Activated CD4-positive, alpha-beta T cell treated with anti-CD3 and anti-CD28 coated beads for 1 hour (primary cell): ENCODE results near the gene NACC2.
"Not testable (repeated sequence)": the region's sequence is repeated elsewhere in the genome, so short reads cannot be mapped to it uniquely, and the experiment has no call there.

Source experiments
- DNase-seq: peaks from one replicate; pipeline ENCODE4 v3.0.0-alpha.2; 2020

Gene NACC2

GRCh38 chr9:136079211-136079915, 15.7 kb downstream of the NACC2 start:
- DNase-seq: no peak

- DNase-seq: no peak
Observed at GRCh38 chr9:136078498-136079011, 16.5 kb downstream of the NACC2 start.

- DNase-seq: no peak
Observed at GRCh38 chr9:136078024-136078423, 17.1 kb downstream of the NACC2 start.

DNA sequence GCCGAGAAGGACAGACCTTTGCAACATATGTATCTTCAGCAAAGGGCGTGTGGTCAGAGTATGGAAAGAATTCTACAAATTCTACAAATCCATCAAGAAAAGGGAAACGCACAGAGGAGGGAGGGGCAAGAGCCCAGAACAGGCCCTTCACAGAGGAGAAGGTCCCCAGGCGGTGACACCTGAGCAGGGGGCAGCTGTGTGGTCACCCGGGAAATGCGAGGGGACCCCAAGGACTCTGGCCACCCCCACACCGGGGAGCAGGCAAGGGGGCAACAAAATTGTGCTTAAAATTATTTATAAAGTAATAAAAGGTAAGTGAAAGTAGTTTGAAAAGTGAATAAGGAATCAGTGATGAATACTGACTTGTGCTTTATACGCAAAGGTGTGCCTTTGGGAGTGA, 17.6 kb downstream of the NACC2 start:
- DNase-seq: no peak

DNA sequence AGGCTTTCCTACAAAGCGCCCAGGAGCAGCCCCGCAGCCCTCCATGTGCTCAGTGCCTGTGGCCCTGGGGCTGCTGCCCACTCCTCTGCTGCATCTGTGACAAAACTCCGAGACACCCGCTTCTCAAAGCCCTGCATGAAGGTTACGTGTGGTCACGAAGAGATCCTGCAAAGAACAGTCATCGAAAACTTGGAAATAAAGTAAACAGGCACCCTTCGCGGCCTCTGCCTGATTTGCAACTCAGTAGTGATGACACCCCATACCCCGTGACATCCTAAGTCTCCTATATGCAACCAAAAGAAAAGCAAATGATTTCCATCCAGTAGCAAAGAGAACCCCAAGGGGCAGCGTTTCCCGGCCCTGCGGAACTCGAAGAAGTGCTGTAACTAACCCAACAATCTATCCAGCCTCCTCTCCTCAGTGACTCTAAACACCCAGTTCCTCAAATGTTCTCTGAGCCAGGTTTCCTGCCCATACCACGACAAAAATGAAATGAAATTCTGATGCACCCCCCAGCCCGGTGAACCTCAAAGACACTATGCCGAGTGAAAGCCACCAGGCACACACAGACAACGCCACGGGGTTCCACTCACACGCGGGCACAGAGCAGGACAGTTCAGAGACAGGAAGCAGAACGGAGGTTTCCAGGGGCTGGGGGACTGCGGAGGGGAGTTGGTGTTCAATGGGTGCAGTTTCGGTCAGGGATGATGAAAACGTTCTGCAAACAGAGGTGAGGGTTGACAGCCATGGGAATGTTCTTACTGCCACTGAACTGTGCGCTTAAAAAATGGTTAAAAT, 19.0 kb downstream of the NACC2 start:
- no peak for DNase-seq

DNA sequence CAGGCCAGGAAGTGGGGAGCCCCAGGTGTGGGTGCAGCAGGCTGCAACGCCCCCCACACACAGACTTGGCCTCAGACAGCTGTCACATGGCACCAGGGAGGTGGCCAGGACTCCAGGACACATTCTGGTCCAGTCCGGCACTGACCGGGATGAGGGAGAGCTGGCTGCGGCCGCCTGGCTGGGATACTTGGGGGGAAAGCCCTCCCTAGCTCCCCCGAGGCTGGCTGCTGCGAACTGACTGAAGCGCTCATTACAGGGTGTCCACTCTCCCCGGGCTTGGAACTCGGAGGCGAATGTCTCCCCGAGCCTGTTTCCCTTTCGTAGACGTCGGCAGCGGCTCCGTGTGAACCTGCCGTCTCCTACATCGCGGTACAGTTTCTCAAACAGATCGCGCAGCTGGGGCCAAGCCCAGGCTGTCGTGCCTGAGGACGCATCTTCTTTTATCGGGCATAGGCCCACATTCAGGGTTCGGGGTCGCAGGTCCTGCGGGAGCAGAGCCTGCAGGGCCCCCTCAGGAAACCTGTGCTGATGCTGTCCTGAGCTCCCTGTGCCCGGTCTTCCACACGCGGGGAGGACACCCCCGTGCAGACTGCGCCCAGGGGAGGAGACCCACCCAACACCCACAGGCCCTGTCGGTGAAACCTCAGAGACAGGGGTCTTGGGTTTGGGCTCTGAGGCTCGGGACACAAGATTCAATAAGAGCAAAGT, 19.8 kb downstream of the NACC2 start:
- no peak for DNase-seq

DNA sequence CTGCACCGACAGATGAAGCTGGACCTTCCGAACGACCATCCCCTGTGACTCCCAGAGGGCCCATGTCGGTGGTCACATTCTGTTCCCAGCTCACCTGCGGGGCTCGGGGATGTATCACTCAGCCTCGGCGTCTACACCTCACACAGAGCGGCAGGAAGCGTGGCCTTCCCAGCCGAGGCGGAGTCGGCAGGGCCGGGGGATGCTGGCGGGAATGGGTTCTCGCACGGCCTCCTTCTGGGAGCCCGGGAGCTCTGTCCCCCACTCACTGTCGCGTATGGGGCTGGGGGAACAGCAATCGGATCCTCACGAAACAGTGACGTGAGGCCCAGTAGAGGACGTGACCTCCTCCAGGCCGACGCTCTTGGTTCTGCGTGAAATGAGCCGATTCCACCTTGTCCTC, 20.4 kb downstream of the NACC2 start:
- no peak for DNase-seq

DNA sequence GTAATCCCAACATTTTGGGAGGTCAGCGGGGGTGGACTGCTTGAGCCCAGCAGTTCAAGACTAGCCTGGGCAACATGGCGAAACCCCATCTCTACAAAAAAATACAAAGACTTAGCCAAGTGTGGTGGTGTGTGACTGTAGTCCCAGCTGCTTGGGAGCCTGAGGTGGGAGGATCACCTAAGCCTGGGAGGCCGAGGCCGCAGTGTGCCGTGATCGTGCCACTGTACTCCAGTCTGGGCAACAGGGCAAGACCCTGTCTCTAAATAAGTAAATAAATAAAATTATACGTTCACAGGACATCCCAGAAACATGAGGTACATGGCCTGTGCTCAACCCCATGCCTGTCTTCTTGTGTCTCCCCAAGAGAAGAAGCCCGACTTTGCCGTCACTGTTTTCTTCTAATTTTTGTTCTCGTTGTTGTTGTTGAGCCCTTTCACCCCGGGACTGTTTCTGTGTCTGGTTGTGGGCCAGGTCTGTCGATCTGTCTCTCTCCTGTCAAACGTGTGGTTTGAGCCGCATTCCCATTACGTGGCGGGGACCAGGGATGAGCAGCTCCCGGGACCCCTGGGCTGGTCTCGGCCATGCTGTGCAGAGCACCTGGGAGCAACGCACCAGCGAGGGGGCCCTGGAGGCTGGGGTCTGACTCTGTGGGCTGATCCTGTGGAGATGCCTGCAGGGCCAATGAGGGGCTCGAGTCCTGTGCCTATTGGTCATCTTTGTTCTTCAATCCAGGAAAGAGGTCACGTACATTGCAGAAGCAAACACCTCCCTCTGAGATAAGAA, 32.2 kb downstream of the NACC2 start:
- no peak for DNase-seq

- DNase-seq: not testable (repeated sequence)
Observed at GRCh38 chr9:136061916-136062315, 33.2 kb downstream of the NACC2 start.

DNA sequence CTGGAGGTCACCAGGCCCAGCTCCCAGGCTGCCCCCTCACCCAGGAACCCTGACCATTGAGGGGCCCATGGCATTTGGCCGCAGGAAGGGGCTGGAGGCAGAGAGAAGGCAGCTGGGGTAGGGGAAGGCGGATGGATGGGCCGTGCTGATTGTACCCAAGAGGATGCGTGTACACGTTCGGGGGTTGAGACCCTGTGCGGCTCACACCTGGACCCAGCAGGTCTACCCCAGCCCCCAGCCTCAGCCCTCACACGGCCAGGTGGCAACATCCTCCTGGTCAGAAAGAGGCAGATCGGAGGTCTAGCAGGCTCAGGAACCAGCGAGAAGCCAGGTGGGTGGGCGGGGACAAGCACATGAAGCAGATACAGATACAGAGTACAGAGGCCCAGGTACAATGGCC, 33.7 kb downstream of the NACC2 start:
- no peak for DNase-seq

GRCh38 chr9:136060671-136061371, 34.3 kb downstream of the NACC2 start:
- peak; percentile 4 for DNase-seq

DNA sequence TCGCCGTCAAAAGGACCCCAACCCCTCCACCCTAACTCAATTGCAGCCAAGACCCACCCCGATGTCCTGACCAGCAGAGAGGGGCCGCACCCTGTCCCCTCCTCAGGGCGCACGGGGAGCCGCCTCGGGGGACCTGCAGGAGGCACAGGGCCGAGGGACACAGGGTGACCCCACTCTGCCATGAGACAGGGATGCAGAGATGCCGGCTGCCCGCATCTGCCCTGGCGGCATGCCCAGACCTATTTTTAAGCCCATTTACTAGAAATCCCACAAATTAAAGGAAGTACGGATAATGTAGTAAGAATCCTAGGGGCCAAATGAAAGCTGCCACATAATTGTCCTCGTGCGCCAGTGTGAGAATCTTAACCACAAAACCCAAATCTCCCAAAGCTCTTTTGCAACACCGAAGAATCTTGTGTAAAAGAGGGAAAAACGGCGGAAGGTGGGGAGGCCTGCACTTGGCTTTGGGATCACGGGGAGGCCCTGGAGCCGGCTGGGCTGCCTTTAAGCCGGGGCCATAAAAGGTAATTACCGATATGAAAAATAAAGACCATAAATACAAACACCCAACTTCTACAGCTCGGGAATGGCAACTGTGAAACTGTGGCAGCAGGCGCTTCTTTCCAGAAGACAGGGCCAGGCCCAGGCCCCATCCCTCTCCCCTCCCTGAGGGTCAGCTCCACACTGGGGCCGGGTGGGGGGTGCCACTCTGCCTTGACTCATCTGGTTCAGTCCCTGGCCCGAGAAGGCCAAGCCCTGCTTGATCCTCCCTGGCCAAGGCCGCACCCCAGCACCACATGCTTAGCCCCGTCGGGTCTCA, 35.0 kb downstream of the NACC2 start:
- no peak for DNase-seq

- DNase-seq: no peak
Observed at GRCh38 chr9:136059321-136059791, 35.7 kb downstream of the NACC2 start.

- no peak for DNase-seq
Observed at GRCh38 chr9:136058801-136059302, 36.2 kb downstream of the NACC2 start.

DNA sequence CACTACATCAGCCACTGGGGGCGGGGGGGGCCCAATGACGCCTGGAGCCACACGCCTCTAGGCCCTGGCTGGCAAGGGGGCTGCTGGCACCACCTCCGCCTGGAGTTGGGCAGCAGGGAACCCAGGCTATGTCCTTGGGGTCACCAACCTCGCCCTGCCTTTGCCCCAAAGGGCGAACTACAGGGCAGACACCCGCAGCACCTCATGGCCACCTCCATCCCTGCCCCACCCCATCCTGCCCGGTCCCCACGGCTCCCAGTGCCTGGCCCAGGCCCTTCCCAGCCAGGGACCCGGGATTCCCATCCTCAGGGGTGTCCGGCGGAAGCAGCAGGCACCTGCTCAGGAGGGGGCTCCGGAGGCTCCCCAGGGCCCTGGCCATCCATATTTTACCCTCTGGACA, 37.0 kb downstream of the NACC2 start:
- DNase-seq: no peak

- DNase-seq: no peak
Observed at GRCh38 chr9:136057236-136058081, 37.6 kb downstream of the NACC2 start.

- no peak for DNase-seq
Observed at GRCh38 chr9:136056546-136057235, 38.4 kb downstream of the NACC2 start.

GRCh38 chr9:136055715-136056545, 39.2 kb downstream of the NACC2 start:
- DNase-seq: no peak
